HL-60 (cell line): ENCODE results near the gene AKR1D1.

Source experiments
- POLR2AphosphoS5 ChIP-seq: IDR thresholded peaks from 2 replicates; pipeline ENCODE4 v1.6.1; 2012; ENCODE audit warnings: low read depth
- SPI1 ChIP-seq: IDR thresholded peaks from 2 replicates; pipeline ENCODE4 v1.6.1; 2012; ENCODE audit warnings: low read depth, mild to moderate bottlenecking, borderline replicate concordance
- TF ChIP-seq, protein P1 (sequence below): IDR thresholded peaks from one replicate; pipeline ENCODE4 v1.5.1; 2011; ENCODE audit warnings: low read length, control low read depth, inconsistent platforms; ENCODE audit not compliant: insufficient read depth

DNA sequence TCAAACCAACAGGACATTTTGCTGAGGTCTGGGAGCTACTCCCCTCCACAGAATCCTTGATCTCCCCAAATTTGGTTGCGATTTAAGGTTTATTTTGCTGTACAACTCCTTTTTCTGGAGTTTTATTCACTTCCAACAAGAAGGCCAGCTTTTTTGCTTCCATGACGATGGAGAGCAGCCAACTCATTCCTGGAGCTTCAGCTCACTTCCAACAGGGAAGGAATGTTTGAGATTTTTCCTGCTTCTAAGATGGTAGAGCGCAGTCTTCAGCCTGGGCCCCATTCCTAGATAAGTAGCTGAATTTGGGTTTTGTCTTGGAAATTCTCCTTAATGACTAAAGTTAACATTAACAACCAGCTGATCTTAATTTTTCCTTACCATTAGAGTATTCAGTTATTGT lies 43.5 kb upstream of the AKR1D1 start:
- TF ChIP-seq, protein P1, sequence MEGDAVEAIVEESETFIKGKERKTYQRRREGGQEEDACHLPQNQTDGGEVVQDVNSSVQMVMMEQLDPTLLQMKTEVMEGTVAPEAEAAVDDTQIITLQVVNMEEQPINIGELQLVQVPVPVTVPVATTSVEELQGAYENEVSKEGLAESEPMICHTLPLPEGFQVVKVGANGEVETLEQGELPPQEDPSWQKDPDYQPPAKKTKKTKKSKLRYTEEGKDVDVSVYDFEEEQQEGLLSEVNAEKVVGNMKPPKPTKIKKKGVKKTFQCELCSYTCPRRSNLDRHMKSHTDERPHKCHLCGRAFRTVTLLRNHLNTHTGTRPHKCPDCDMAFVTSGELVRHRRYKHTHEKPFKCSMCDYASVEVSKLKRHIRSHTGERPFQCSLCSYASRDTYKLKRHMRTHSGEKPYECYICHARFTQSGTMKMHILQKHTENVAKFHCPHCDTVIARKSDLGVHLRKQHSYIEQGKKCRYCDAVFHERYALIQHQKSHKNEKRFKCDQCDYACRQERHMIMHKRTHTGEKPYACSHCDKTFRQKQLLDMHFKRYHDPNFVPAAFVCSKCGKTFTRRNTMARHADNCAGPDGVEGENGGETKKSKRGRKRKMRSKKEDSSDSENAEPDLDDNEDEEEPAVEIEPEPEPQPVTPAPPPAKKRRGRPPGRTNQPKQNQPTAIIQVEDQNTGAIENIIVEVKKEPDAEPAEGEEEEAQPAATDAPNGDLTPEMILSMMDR: no peak
- TF ChIP-seq SPI1: no peak
- TF ChIP-seq POLR2AphosphoS5: no peak
